Measurements from ENCODE around the gene KRTAP10-9.

The KRTAP10-9 gene

DNA sequence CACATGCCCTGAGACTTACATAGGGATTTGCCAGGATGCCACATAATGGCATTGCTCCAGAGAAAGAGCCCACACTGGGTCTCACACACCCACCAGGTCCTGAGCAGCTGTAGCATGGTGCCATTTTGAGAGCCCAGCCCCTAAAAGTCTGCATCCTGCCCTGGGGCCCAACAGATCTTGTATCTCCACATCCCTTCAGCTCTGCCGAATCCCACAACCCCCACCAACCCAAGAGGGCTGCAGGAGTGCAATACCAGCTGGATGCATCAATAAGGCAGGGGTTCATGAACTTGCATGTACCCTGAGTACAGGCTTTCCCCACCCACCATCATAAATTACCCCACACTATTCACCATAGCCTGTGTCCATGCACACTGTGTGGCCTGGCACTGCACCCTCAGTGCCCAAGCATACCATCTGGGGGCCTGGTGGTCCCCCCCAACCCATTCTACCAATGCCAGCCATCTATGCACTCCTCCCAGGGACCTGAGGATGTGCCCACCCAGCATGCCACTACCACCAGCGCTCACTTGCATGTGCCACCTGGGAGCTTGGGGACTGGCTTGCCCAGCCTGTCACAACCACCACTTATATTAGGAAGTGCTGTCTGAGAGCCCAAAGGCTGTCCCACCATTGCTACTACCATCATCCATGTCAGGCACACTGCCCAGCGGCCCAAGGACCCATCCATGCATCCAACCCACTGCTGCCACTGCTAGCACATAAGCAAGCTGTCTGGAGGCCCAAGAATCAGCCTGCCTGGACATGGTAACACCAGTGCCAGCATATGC is 43.9 kb downstream of the KRTAP10-9 start:
- no peak for DNase-seq

GRCh38 chr21:44671911-44672310 is 45.0 kb downstream of the KRTAP10-9 start:
- no peak for DNase-seq

GRCh38 chr21:44677881-44678280 is 51.0 kb downstream of the KRTAP10-9 start:
- DNase-seq = no peak
